ENCODE results near the gene LRIG3.

GRCh38 chr12:58873496-58873895 is 46.8 kb downstream of the LRIG3 start:
- no peak for TF ChIP-seq CTCF (IDR thresholded peaks at IDR 0.05; ENCODE audit: control extremely low read depth in 1 of 3, insufficient read depth in 1 of 3, low read depth in 1 of 3, low read length in 3 of 3)
- no peak for TF ChIP-seq SRF (IDR thresholded peaks at IDR 0.05; ENCODE audit: low read depth, low read length)
- TF ChIP-seq ASH2L (IDR thresholded peaks at IDR 0.05; ENCODE audit: low read length) = no peak
- no peak for TF ChIP-seq CHD1 (IDR thresholded peaks at IDR 0.05; ENCODE audit: low read depth, low read length)
- TF ChIP-seq POLR2A (IDR thresholded peaks at IDR 0.05; ENCODE audit: control extremely low read depth in 1 of 2, low read depth in 2 of 2, low read length in 2 of 2) = no peak
- no peak for TF ChIP-seq CEBPB (IDR thresholded peaks at IDR 0.05; ENCODE audit: low read depth, low read length)
- TF ChIP-seq TAF1 (IDR thresholded peaks at IDR 0.05; ENCODE audit: low read depth, low read length) = no peak
- no peak for TF ChIP-seq RAD21 (IDR thresholded peaks at IDR 0.05 in 1 of 2, conservative IDR thresholded peaks at IDR 0.05 in 1 of 2; ENCODE audit: low read depth in 2 of 2, low read length in 2 of 2)
- TF ChIP-seq NRF1 (IDR thresholded peaks at IDR 0.05; ENCODE audit: low read depth, low read length) = no peak
- TF ChIP-seq HDAC2 (IDR thresholded peaks at IDR 0.05; ENCODE audit: borderline replicate concordance in 1 of 2, low read depth in 2 of 2, low read length in 2 of 2) = no peak
